Spleen (tissue), 7 donors: Measurements from ENCODE around the gene ADA.

Source experiments
- POLR2AphosphoS5 ChIP-seq, 3 donors: sonication (generic); formaldehyde crosslinking; IDR thresholded peaks; one replicate each; pipeline ENCODE4 v1.5.1; 2017; ENCODE audit warnings: antibody characterized with exemption in 3 of 3
- TF ChIP-seq, protein P1 (sequence below), 11 experiments: fragments of 200-600 bp in 7 of 11; fragments of 450-650 bp in 4 of 11; sonication (generic) in 4 of 11; IDR thresholded peaks in 8 of 11; conservative IDR thresholded peaks in 3 of 11; 1 replicate in 7 of 11; 2 replicates in 4 of 11; pipeline versions ENCODE4 v1.4.0 to v1.8.0; 2016 to 2021; ENCODE audit warnings: antibody characterized with exemption in 11 of 11, inconsistent platforms in 4 of 11, mild to moderate bottlenecking in 1 of 11
- donor health status: DM: no; HTN: no; CAD: no; lungs with moderate emphysema.
- donor health status: DM: no; HTN: no; CAD: no.
- donor health status: DM: no; HTN: no; CAD: no.

DNA sequence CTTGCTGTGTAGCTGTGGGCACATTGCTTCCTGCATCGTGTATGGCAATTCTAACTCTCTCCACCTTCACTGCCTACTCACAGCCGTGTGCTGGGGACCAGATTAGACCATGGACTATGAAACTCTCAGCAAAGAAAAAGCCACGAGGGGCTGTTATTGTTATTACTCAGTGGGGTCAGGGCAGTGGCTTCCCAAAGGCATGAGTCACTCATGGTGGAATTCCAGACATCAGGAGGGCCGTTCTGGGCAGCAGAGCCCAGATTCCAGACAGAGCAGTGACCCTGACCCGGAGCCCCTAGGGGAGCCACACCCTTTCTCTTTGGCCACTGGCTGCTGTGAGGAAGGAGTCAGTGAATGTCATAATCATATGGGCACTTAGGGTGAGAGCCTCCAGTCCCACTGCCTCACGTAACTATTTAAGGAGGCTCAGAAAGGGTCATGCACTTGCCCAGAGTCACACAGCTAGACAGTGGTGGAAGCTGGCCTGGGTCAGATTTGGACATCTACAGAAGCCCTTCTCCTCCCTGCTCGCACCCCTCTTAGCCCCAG, 41.5 kb upstream of the ADA start:
- TF ChIP-seq, protein P1, sequence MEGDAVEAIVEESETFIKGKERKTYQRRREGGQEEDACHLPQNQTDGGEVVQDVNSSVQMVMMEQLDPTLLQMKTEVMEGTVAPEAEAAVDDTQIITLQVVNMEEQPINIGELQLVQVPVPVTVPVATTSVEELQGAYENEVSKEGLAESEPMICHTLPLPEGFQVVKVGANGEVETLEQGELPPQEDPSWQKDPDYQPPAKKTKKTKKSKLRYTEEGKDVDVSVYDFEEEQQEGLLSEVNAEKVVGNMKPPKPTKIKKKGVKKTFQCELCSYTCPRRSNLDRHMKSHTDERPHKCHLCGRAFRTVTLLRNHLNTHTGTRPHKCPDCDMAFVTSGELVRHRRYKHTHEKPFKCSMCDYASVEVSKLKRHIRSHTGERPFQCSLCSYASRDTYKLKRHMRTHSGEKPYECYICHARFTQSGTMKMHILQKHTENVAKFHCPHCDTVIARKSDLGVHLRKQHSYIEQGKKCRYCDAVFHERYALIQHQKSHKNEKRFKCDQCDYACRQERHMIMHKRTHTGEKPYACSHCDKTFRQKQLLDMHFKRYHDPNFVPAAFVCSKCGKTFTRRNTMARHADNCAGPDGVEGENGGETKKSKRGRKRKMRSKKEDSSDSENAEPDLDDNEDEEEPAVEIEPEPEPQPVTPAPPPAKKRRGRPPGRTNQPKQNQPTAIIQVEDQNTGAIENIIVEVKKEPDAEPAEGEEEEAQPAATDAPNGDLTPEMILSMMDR (IDR thresholded peaks at IDR 0.05 in 8 of 11, conservative IDR thresholded peaks at IDR 0.05 in 3 of 11) = no peak
- peak in 1 of 3 donors; percentile 46 for TF ChIP-seq POLR2AphosphoS5 (IDR thresholded peaks at IDR 0.05)
